GM23338 (cell line): ENCODE data around the gene BORCS8. TPM values are rescaled to one million over a fixed set of nuclear protein-coding genes. Genes with fewer than 3 reads are reported as not detected.

ENCODE experiments used
- ATAC-seq: fragments of 200-7000 bp; cut with Tn5 transposase; 3 replicates; pipeline ENCODE4 v1.9.1; 2020
- DNase-seq: peaks from one replicate; pipeline ENCODE4 v3.0.0-alpha.2; 2015; ENCODE audit warnings: low spot score
- H2AFZ ChIP-seq: fragments of 200-600 bp; sonication (generic); 2 replicates; pipeline ENCODE4 v1.8.0; 2016; ENCODE audit warnings: antibody characterized with exemption, mild to moderate bottlenecking, moderate library complexity
- H3F3A ChIP-seq: fragments of 200-600 bp; sonication (generic); replicated peaks from 2 replicates; pipeline ENCODE4 v1.8.0; 2017; ENCODE audit warnings: antibody characterized with exemption, mixed run types, low read depth
- H3K27ac ChIP-seq: fragments of 200-600 bp; sonication (generic); 2 replicates; pipeline ENCODE4 v1.6.1; 2016; ENCODE audit warnings: low read depth
- H3K27me3 ChIP-seq: fragments of 200-600 bp; sonication (generic); 2 replicates; pipeline ENCODE4 v1.8.0; 2016; ENCODE audit warnings: mild to moderate bottlenecking, mixed run types, moderate library complexity; ENCODE audit not compliant: insufficient read depth
- H3K36me3 ChIP-seq: fragments of 200-600 bp; sonication (generic); 2 replicates; pipeline ENCODE4 v1.8.0; 2016; ENCODE audit warnings: mild to moderate bottlenecking; ENCODE audit not compliant: insufficient read depth
- H3K4me1 ChIP-seq: fragments of 200-600 bp; sonication (generic); 2 replicates; pipeline ENCODE4 v1.8.0; 2016; ENCODE audit warnings: mild to moderate bottlenecking, moderate library complexity; ENCODE audit not compliant: insufficient read depth
- H3K4me2 ChIP-seq: fragments of 200-600 bp; sonication (generic); 2 replicates; pipeline ENCODE4 v1.7.1; 2017; ENCODE audit warnings: mixed run types
- H3K4me3 ChIP-seq: fragments of 200-600 bp; sonication (generic); 2 replicates; pipeline ENCODE4 v1.6.1; 2016; ENCODE audit warnings: mixed run types
- H3K79me2 ChIP-seq: fragments of 200-600 bp; sonication (generic); replicated peaks from 2 replicates; pipeline ENCODE4 v1.8.0; 2017; ENCODE audit warnings: mild to moderate bottlenecking; ENCODE audit not compliant: insufficient read depth
- H3K9me2 ChIP-seq: fragments of 200-600 bp; sonication (generic); 2 replicates; pipeline ENCODE4 v1.8.0; 2017; ENCODE audit not compliant: insufficient read depth
- H4K20me1 ChIP-seq: fragments of 200-600 bp; sonication (generic); replicated peaks from 2 replicates; pipeline ENCODE4 v1.8.0; 2017; ENCODE audit warnings: mild to moderate bottlenecking; ENCODE audit not compliant: insufficient read depth
- H3K27ac Mint-ChIP-seq: 2 replicates; pipeline ENCODE4 v1.8.0; 2020; ENCODE audit warnings: inconsistent platforms, mild to moderate bottlenecking, moderate library complexity, mixed read lengths
- H3K27me3 Mint-ChIP-seq: 3 replicates; pipeline ENCODE4 v1.8.0; 2022; ENCODE audit warnings: low read depth, mild to moderate bottlenecking, moderate library complexity, mixed read lengths, inconsistent platforms; ENCODE audit not compliant: insufficient read depth, poor library complexity
- H3K36me3 Mint-ChIP-seq: 3 replicates; pipeline ENCODE4 v1.8.0; 2021; ENCODE audit warnings: low read depth, mild to moderate bottlenecking, inconsistent platforms, moderate library complexity, mixed read lengths
- H3K4me1 Mint-ChIP-seq: 3 replicates; pipeline ENCODE4 v1.8.0; 2020; ENCODE audit warnings: mild to moderate bottlenecking, inconsistent platforms, mixed read lengths
- H3K4me3 Mint-ChIP-seq: 3 replicates; pipeline ENCODE4 v1.8.0; 2021; ENCODE audit warnings: moderate library complexity, mild to moderate bottlenecking, inconsistent platforms, mixed read lengths
- H3K9me3 Mint-ChIP-seq: 3 replicates; pipeline ENCODE4 v1.8.0; 2020; ENCODE audit warnings: moderate library complexity, mild to moderate bottlenecking, inconsistent platforms, mixed read lengths
- CREB1 ChIP-seq: fragments of 250-450 bp; sonication (Bioruptor Pico); IDR thresholded peaks from 2 replicates; pipeline ENCODE4 v1.5.0; 2020; ENCODE audit warnings: low read depth, mild to moderate bottlenecking, moderate library complexity
- CTCF ChIP-seq, 2 experiments: fragments of 200-600 bp in 1 of 2; sonication (generic) in 1 of 2; conservative IDR thresholded peaks; 2 replicates each; pipeline versions ENCODE4 v1.5.1 to v1.6.1; 2016 to 2017; ENCODE audit warnings: antibody characterized with exemption in 2 of 2, low read depth in 2 of 2, mild to moderate bottlenecking in 2 of 2, moderate library complexity in 1 of 2
- EZH2 ChIP-seq: fragments of 200-600 bp; sonication (generic); IDR thresholded peaks from one replicate; pipeline ENCODE4 v1.8.0; 2017; ENCODE audit warnings: antibody characterized with exemption, mild to moderate bottlenecking, low read depth; ENCODE audit not compliant: unreplicated experiment
- EZH2phosphoT487 ChIP-seq: fragments of 200-600 bp; sonication (generic); IDR thresholded peaks from one replicate; pipeline ENCODE4 v1.8.1; 2018; ENCODE audit warnings: antibody characterized with exemption; ENCODE audit not compliant: unreplicated experiment
- JUNB ChIP-seq: IDR thresholded peaks from one replicate; pipeline ENCODE4 v1.6.1; 2016; ENCODE audit warnings: antibody characterized with exemption; ENCODE audit not compliant: unreplicated experiment
- NANOG ChIP-seq: IDR thresholded peaks from 2 replicates; pipeline ENCODE4 v1.6.1; 2016; ENCODE audit warnings: antibody characterized with exemption, borderline replicate concordance
- POLR2AphosphoS5 ChIP-seq: IDR thresholded peaks from 2 replicates; pipeline ENCODE4 v1.6.1; 2016; ENCODE audit warnings: antibody characterized with exemption, low read depth
- STAT1 ChIP-seq: IDR thresholded peaks from one replicate; pipeline ENCODE4 v1.6.1; 2016; ENCODE audit warnings: antibody characterized with exemption; ENCODE audit not compliant: unreplicated experiment
- ZNF114 ChIP-seq: fragments of 250-450 bp; sonication (Bioruptor Pico); IDR thresholded peaks from 2 replicates; pipeline ENCODE4 v1.5.0; 2020; ENCODE audit warnings: mild to moderate bottlenecking, moderate library complexity
- ZNF331 ChIP-seq: fragments of 250-450 bp; sonication (Bioruptor Pico); IDR thresholded peaks from 2 replicates; pipeline ENCODE4 v1.5.0; 2020; ENCODE audit warnings: low read depth, mild to moderate bottlenecking, moderate library complexity
- ZNF462 ChIP-seq: fragments of 250-450 bp; sonication (Bioruptor Pico); IDR thresholded peaks from 2 replicates; pipeline ENCODE4 v1.5.0; 2020; ENCODE audit warnings: mild to moderate bottlenecking, moderate library complexity
- polyA plus RNA-seq: library from polyadenylated mRNA; unstranded; fragments of >200 nt; fragmentation: Nextera tagmentation; extraction: Ambion mirVana; gene quantifications from 2 replicates; pipeline ENCODE4 v1.2.1, GENCODE V29; 2016
- total RNA-seq: library from RNA; depleted of rRNA; stranded (reverse); fragments of >200 nt; shearing (Covaris generic); gene quantifications from 2 replicates; pipeline ENCODE4 v1.2.3, GENCODE V29; 2014
- TF ChIP-seq, protein P1 (sequence below): IDR thresholded peaks from 2 replicates; pipeline ENCODE4 v1.6.1; 2016; ENCODE audit warnings: antibody characterized with exemption
- TF ChIP-seq, protein P2 (sequence below): IDR thresholded peaks from one replicate; pipeline ENCODE4 v1.6.1; 2018; ENCODE audit warnings: antibody characterized with exemption; ENCODE audit not compliant: unreplicated experiment

The BORCS8 gene
- total and polyA plus RNA-seq, 2 experiments from 2014 or later, result 15.1 to 18.8 TPM

DNA sequence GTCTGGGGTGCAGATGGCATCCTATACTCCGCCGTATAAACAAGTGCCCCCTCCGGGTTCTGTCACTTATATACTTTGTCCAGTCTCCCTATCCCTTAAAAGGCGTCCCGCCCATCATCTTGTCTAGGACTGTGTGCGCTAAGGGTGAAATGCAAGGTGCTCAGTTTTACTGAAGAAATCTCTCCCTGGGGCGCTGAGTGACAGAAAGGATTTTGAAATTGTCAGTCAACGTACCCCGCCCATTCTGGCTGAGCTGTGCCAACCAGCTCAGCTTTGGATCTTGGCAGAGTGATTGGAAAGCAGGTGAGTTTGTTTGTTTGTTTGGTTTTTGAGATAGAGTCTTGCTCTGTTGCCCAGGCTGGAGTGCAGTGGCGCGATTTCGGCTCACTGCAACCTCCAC is 49.6 kb downstream of the BORCS8 start:
- H3K4me2 ChIP-seq, result no peak overlapping the region
- peaks cover 6% of the 10 kb centered on the region; the same call in 1 of the 2 replicates for H3F3A ChIP-seq
- Mint-ChIP-seq H3K9me3 (no peaks in the 10 kb centered on the region; the same call in 2 of the 3 replicates), H3K4me1 (peaks cover 3% of the 10 kb centered on the region; the same call in 2 of the 3 replicates), H3K36me3 (peaks cover 3% of the 10 kb centered on the region; the same call in 1 of the 3 replicates), H3K27ac (no peak overlapping the region), H3K4me3 (no peak overlapping the region), H3K27me3 (peaks cover 37% of the 10 kb centered on the region)
- no peak overlapping the region for H2AFZ ChIP-seq
- H3K9me2 ChIP-seq, result no peaks in the 10 kb centered on the region
- no peak for ATAC-seq
- H3K27me3 ChIP-seq, result no peaks in the 10 kb centered on the region
- H3K79me2 ChIP-seq, result no peaks in the 10 kb centered on the region
- no peaks in the 10 kb centered on the region for H3K4me1 ChIP-seq
- H3K27ac ChIP-seq, result no peak overlapping the region
- H3K36me3 ChIP-seq, result no peaks in the 10 kb centered on the region
- TF ChIP-seq POLR2AphosphoS5 (no peak), EZH2phosphoT487 (no peak), ZNF114 (no peak), ZNF462 (no peak), CTCF (conservative IDR thresholded peaks at IDR 0.05; ENCODE audit: low read depth in 2 of 2) (no peak), CREB1 (CRISPR knock-in tag) (no peak), JUNB (no peak), EZH2 (no peak), ZNF331 (no peak), NANOG (no peak), STAT1 (no peak)
- TF ChIP-seq, protein P1, sequence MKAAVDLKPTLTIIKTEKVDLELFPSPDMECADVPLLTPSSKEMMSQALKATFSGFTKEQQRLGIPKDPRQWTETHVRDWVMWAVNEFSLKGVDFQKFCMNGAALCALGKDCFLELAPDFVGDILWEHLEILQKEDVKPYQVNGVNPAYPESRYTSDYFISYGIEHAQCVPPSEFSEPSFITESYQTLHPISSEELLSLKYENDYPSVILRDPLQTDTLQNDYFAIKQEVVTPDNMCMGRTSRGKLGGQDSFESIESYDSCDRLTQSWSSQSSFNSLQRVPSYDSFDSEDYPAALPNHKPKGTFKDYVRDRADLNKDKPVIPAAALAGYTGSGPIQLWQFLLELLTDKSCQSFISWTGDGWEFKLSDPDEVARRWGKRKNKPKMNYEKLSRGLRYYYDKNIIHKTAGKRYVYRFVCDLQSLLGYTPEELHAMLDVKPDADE, result no peak
- TF ChIP-seq, protein P2, sequence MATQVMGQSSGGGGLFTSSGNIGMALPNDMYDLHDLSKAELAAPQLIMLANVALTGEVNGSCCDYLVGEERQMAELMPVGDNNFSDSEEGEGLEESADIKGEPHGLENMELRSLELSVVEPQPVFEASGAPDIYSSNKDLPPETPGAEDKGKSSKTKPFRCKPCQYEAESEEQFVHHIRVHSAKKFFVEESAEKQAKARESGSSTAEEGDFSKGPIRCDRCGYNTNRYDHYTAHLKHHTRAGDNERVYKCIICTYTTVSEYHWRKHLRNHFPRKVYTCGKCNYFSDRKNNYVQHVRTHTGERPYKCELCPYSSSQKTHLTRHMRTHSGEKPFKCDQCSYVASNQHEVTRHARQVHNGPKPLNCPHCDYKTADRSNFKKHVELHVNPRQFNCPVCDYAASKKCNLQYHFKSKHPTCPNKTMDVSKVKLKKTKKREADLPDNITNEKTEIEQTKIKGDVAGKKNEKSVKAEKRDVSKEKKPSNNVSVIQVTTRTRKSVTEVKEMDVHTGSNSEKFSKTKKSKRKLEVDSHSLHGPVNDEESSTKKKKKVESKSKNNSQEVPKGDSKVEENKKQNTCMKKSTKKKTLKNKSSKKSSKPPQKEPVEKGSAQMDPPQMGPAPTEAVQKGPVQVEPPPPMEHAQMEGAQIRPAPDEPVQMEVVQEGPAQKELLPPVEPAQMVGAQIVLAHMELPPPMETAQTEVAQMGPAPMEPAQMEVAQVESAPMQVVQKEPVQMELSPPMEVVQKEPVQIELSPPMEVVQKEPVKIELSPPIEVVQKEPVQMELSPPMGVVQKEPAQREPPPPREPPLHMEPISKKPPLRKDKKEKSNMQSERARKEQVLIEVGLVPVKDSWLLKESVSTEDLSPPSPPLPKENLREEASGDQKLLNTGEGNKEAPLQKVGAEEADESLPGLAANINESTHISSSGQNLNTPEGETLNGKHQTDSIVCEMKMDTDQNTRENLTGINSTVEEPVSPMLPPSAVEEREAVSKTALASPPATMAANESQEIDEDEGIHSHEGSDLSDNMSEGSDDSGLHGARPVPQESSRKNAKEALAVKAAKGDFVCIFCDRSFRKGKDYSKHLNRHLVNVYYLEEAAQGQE, result no peak
- DNase-seq, result no peak
- no peak overlapping the region for H3K4me3 ChIP-seq
- no peaks in the 10 kb centered on the region for H4K20me1 ChIP-seq
